NB4 (cell line): ENCODE measurements around the gene COL1A1.

Source experiments
- CTCF ChIP-seq: IDR thresholded peaks from one replicate; pipeline ENCODE4 v1.5.1; 2012; ENCODE audit warnings: low read depth, low read length
- MYC ChIP-seq: IDR thresholded peaks from 2 replicates; pipeline ENCODE4 v1.6.1; 2011; ENCODE audit warnings: low read depth, low read length
- POLR2A ChIP-seq: IDR thresholded peaks from 2 replicates; pipeline ENCODE4 v1.6.1; 2011; ENCODE audit warnings: mild to moderate bottlenecking; ENCODE audit not compliant: insufficient read length; ENCODE audit errors: extremely low read depth
- TF ChIP-seq, protein P1 (sequence below): IDR thresholded peaks from 2 replicates; pipeline ENCODE4 v1.6.1; 2011; ENCODE audit warnings: low read depth, low read length

DNA sequence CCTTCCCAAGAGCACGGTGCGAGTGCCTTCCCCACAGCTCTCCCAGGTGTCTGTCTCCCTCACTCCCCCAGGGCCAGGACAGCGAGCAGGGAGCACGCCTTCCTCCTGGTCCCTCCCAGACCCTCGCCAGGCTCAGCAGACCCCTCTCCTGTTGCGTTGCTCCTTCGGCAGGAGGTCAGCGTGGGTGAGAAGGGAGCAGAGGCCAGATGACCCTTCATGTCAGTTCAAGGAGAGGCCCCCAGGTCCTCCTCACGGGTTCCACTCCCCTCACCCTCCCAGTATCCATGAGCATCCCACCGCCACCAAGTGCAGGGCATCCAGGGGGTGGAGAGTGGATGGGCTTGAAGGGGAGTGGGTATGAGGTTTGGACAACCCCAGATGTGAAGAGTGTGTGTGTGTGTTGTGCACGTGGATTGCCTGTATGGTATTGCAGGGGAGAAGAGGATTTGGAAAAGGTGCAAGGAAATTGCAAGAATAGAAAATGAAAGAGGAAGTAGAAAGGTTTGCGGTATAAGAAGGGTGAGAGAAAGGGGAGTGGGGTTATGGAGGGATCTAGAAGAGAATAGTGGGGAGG, 17.9 kb downstream of the COL1A1 start:
- TF ChIP-seq CTCF, result no peak
- TF ChIP-seq, protein P1, sequence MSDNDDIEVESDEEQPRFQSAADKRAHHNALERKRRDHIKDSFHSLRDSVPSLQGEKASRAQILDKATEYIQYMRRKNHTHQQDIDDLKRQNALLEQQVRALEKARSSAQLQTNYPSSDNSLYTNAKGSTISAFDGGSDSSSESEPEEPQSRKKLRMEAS, result 0 out of 2 replicates have a peak, but pooled peaks have one; percentile 22
- TF ChIP-seq POLR2A, result no peak
- TF ChIP-seq MYC, result no peak
